ENCODE data around the gene MRPL33. TPM values are rescaled to one million over a fixed set of nuclear protein-coding genes. Genes with fewer than 3 reads are reported as not detected.

MRPL33 gene
- total RNA-seq, 4 donors from 2014 or later, result 30.7 to 82.2 (median 56.3) TPM

GRCh38 chr2:27781496-27781895, 10.0 kb downstream of the MRPL33 start:
- no peak overlapping the region for H3K27ac ChIP-seq
- no peaks in the 10 kb centered on the region for H3K27me3 ChIP-seq
- no peak for DNase-seq (ENCODE audit: low spot score in 2 of 2)
- no peaks in the 10 kb centered on the region for H3K9me3 ChIP-seq
- TF ChIP-seq POLR2AphosphoS5 (IDR thresholded peaks at IDR 0.05) (no peak), POLR2A (IDR thresholded peaks at IDR 0.05) (no peak), EP300 (IDR thresholded peaks at IDR 0.05) (no peak), CTCF (IDR thresholded peaks at IDR 0.05) (no peak)
- no peak overlapping the region for H3K4me3 ChIP-seq
- H3K36me3 ChIP-seq, result no peaks in the 10 kb centered on the region
- WGBS, result 100% methylated on average over 2 of the region's 2 CpGs
- H3K4me1 ChIP-seq, result peaks cover 8% of the 10 kb centered on the region

DNA sequence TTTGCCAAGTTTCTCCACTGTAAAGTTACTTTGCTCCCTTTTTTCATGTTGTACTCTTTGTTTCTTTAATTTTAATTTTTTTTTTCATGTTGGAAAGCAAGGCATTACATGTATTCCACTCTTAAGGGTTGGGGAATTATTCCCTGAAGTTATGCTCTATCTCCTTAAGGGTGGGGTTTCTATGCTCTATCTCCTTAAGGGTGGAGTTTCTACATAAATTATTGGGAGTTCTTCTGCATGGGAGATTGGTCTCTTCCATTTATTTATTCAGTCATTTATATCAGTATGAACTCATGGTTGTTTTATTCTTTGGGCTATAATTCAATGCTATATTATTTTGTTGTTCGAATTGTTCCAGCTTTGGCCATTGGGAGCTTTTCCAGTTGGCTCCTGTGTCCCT, 11.2 kb downstream of the MRPL33 start:
- Histone ChIP-seq H3K27me3 (no peaks in the 10 kb centered on the region), H3K4me3 (no peak overlapping the region), H3K36me3 (no peaks in the 10 kb centered on the region), H3K4me1 (peaks cover under 1% of the 10 kb centered on the region), H3K9me3 (no peaks in the 10 kb centered on the region), H3K27ac (no peak overlapping the region)
- TF ChIP-seq POLR2A (IDR thresholded peaks at IDR 0.05) (no peak), CTCF (IDR thresholded peaks at IDR 0.05) (no peak), EP300 (IDR thresholded peaks at IDR 0.05) (no peak), POLR2AphosphoS5 (IDR thresholded peaks at IDR 0.05) (no peak)
- 73% methylated on average over 1 of the region's 1 CpG for WGBS
- no peak for DNase-seq (ENCODE audit: low spot score in 2 of 2)

DNA sequence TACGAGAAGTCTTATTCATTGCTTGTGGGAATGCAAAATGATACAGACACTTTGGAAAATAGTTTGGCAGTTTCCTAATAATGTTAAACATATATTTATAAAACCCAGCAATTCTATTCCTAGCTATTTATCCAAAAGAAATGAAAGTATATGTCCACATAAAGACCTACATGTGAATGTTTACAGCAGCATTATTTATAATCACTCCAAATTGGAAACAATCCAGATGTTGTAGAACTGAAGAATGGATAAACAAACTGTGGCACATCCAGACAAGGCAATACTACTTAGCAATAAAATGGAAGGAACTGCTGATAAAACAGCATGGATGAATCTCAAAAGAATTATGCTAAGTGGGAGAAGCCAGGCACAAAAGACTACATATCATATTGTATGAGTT, 19.3 kb downstream of the MRPL33 start:
- Histone ChIP-seq H3K4me3 (no peak overlapping the region), H3K36me3 (no peaks in the 10 kb centered on the region), H3K9me3 (no peaks in the 10 kb centered on the region), H3K27me3 (no peaks in the 10 kb centered on the region), H3K27ac (no peak overlapping the region), H3K4me1 (no peaks in the 10 kb centered on the region)
- DNase-seq (ENCODE audit: low spot score in 2 of 2), result no peak
- TF ChIP-seq POLR2AphosphoS5 (IDR thresholded peaks at IDR 0.05), result no peak
- WGBS, result 96% methylated on average over 1 of the region's 1 CpG

DNA sequence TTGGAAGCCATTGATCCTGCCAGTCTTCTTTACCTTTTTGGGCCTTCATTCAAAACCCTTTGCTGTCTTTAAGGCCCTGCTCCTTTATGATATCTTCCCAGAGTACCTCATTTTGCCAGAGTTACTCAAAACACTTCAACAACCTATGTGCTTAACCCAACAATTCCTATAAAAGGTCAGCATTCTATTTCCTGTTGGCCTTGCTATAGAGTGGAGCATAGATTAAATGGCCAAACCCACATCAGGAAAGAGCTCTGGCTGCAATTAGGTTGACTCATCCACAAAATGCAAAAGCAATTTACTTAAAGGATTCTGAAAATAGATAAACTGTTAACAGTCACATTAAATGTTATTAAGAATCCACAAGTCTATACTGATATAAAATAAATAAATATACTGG, 21.2 kb downstream of the MRPL33 start:
- Histone ChIP-seq H3K9me3 (no peaks in the 10 kb centered on the region), H3K4me3 (no peak overlapping the region), H3K27ac (no peak overlapping the region), H3K36me3 (no peaks in the 10 kb centered on the region), H3K4me1 (no peaks in the 10 kb centered on the region), H3K27me3 (no peaks in the 10 kb centered on the region)
- TF ChIP-seq EP300 (IDR thresholded peaks at IDR 0.05) (no peak), POLR2A (IDR thresholded peaks at IDR 0.05) (no peak), POLR2AphosphoS5 (IDR thresholded peaks at IDR 0.05) (no peak), CTCF (IDR thresholded peaks at IDR 0.05) (no peak)
- no peak for DNase-seq (ENCODE audit: low spot score in 2 of 2)

DNA sequence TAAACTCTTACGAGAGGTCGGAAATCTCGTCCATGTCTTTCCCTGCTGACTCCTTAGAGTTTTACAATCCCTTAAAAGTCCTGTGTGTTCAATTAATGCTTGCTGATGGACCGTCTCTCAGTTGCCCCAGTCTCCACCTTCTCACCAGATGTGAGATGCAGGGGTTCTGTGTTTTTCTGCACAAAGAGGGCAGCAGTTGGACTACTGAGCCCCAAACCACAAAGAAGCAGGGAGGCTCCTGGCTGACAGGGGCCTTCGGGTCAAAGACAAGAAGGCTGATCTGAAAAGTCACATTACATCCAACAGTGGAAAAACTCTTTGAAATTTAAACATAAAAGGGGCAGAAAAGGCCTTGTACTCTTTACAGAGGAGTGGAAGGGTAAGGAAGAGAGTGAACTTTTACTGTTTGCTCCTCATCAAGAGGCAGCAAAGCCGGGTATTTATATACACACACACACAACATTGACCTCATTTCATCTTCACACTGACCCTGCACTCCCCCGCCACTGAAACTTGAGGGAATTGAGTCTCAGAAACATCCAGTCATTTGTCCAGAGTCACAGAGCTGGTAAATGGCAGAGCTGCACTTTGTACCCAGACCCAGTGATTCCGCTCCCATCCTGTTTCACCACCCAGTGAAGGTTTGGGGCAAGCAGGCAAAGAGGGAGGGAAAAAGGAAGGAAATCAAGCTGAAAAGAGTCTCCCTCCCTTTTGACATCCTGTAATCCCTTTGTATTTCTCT, 23.7 kb downstream of the MRPL33 start:
- TF ChIP-seq EP300 (IDR thresholded peaks at IDR 0.05) (no peak), CTCF (IDR thresholded peaks at IDR 0.05) (no peak), POLR2A (IDR thresholded peaks at IDR 0.05) (no peak), POLR2AphosphoS5 (IDR thresholded peaks at IDR 0.05) (no peak)
- H3K4me3 ChIP-seq, result no peak overlapping the region
- WGBS, result 89% methylated on average over 8 of the region's 8 CpGs
- H3K27ac ChIP-seq, result peak overlapping the region; percentile 35
- H3K9me3 ChIP-seq, result no peaks in the 10 kb centered on the region
- H3K4me1 ChIP-seq, result peaks cover 8% of the 10 kb centered on the region
- no peaks in the 10 kb centered on the region for H3K27me3 ChIP-seq
- no peak for DNase-seq (ENCODE audit: low spot score in 2 of 2)
- no peaks in the 10 kb centered on the region for H3K36me3 ChIP-seq

DNA sequence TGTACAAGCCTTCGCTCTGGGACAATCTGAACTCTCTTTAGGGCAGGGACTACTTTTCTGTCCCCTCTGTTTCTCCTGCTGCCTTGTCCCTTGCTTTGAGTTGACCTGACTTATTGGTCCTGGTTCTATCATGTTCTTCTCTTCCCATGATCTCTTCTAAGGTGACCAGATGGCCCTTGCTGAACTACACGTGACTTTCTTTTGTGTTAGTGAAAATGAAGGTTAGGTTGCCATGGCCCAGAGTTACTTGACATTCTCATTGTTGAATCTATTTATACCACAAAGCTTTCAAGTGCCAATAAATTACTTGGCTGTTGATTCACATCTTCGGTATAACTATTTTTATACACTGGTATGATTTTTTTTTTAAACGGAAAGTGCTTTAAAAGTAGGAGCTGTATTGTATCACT, 24.4 kb downstream of the MRPL33 start:
- no peak overlapping the region for H3K4me3 ChIP-seq
- H3K27me3 ChIP-seq, result no peaks in the 10 kb centered on the region
- H3K27ac ChIP-seq, result peak overlapping the region; percentile 35
- TF ChIP-seq CTCF (IDR thresholded peaks at IDR 0.05) (no peak), POLR2A (IDR thresholded peaks at IDR 0.05) (no peak), EP300 (IDR thresholded peaks at IDR 0.05) (no peak), POLR2AphosphoS5 (IDR thresholded peaks at IDR 0.05) (no peak)
- no peaks in the 10 kb centered on the region for H3K36me3 ChIP-seq
- 32% methylated on average over 4 of the region's 4 CpGs for WGBS
- peaks cover 8% of the 10 kb centered on the region for H3K4me1 ChIP-seq
- no peak for DNase-seq (ENCODE audit: low spot score in 2 of 2)
- H3K9me3 ChIP-seq, result no peaks in the 10 kb centered on the region
